Stimulated activated naive CD4-positive, alpha-beta T cell (primary cell): ENCODE data around the gene COQ5.

Experiments
- DNase-seq, 6 experiments: peaks; one replicate each; lab custom pipeline; 2025; lab: John Stamatoyannopoulos, UW

COQ5 gene

DNA sequence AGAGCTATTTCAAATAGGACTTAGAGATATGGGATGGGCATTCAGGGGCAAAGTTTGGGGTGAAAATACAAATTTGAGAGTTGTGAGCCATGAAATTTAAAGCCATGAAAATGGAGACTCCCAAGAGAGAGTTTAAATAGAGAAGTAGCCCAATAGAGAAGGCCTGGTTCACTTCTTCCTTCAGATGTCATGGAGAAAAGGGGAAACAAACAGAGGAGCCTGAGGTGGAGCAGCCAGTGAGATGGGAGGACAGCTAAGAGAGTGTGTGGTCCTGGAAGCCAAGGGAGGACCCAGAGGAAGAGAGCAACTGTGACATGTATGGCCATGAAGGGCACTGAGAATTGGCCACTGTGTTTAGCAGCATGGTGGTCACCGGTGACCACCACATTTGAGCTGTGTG is 45.3 kb downstream of the COQ5 start:
- no peak for DNase-seq

DNA sequence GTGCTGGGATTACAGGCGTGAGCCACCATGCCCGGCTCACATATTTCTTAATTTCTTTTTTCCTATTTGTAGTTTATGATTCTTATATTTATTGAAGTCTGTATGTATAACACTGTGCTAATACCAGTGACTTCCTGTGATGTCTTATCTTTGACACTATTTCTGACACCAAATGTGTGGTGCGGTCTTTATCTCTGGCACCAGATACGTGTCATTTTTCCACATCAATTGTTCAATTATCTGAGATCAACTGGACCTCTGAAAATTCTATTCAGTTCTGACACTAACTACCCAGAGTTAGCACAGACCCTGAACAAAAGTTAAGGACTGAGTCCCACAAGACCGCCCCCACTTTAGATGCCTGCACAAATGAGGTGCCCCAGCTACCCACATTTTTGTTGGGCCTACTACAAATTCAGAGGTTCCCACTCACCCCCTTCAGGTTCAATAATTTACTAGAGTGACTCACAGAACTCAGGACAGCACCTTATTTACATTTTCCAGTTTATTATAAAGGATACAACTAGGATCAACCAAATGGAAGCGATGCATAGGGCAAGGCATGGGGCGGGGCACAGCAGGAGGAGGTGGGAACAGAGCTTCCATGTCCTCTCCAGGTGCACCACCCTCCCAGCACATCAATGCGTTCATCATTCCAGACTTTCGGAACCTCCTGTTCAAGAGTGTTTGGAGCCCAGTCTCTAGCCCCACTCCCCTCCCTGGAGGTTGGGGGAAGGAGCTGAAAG is 47.8 kb downstream of the COQ5 start:
- DNase-seq, result no peak

DNA sequence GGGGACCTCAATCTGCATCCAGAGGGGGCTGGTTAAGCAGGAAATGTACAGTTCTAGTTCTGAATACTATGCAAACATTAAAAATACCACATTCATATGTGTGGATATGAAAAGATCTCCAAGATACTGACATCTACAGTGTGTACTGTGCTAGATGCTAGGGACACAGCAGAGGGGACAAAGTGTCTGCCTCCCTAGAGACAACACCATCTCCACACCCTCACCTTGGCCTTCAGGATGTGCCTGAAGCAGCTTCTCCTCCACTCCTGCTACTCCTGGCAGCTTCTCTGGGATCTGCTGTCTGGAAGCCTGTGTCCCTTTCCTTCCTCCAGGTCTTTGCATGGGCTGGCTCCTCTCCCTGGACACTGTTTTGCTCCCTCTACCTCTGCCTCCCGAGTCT is 48.7 kb downstream of the COQ5 start:
- DNase-seq, result no peak

DNA sequence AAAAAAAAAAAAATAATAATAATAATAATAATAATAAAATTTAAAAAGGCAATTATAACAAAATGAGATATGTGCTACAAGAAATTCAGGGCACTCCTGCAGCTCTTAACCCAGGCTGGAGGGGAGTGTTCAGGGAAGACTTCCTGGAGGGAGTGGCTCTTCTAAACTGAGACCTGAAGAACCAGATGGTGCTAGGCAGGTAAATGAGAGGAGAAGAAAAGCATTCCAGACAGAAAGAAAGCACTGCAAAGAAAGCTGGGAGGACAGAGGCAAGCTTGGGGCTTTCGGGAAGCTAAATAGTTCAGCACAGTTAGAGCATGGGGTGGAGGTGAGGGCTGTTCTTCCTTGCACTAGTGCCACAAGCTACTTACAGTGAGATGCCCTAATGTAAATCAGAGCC is 49.5 kb downstream of the COQ5 start:
- no peak for DNase-seq

DNA sequence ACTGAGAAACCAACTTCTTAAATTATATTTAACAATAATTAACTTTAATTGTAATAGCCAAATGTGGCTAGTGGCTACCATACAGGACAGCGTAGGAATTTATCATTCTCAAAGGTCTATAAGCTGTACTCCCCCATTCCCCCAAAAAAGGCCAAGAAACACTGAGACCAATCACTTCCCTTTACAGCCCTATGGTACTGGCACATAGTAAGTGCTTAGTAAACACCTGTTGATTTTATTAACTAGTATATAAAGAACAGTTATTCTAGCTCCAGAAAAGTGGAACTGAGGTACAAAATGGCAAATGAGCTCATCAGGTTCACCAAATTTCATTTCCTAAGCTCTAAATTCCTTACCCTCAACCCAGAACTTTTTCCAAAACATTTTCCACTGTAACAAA is 53.3 kb downstream of the COQ5 start:
- DNase-seq, result no peak

DNA sequence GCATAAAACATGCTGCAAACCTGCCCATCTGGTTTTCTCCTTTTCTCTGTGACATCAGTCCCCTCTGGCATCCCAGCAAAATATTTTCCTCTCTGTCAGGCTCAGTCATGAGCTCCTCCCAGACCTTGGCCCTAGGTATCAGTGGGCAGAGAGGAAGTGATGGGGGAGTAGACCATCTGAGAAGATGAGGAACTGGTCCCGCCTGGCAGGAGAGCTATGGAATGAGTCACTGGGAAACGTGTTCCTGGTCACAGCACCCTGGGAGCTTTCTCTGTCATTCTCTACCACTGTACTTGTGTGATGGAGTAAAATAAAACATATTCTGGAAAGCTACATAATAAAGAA is 54.4 kb downstream of the COQ5 start:
- no peak for DNase-seq

DNA sequence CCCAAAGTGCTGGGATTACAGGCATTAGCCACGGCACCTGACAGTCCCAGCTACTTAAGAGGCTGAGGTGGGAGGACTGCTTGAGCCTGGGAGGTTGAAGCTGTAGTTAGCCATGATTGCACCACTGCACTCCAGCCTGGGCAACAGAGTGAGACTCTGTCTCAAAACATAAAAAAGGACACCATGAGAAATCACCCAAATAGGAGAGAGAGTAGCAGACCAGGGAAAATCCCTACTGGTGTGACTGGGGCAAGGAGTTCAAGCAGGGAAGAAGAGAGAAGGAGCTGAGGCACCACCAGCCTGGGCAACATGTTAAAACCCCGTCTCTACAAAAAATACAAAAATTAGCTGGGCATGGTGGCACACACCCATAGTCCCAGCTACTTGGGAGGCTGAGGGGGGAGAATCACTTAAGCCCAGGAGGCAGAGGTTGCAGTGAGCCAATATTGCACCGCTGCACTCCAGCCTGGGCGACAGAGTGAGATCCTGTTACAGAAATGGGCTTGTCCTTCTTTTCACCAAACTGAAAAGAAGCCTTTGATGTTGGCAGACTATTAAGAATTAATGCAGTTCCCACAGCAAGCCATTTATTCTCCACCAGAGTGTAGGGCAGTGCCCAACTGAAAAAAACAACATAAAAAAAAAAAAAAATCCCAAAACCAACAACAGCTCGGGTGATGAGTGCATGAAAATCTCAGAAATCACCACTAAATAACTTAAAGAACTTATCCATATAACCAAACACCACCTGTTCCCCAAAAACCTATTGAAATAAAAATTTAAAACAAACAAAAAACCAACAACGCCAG is 54.9 kb downstream of the COQ5 start:
- DNase-seq, result no peak

DNA sequence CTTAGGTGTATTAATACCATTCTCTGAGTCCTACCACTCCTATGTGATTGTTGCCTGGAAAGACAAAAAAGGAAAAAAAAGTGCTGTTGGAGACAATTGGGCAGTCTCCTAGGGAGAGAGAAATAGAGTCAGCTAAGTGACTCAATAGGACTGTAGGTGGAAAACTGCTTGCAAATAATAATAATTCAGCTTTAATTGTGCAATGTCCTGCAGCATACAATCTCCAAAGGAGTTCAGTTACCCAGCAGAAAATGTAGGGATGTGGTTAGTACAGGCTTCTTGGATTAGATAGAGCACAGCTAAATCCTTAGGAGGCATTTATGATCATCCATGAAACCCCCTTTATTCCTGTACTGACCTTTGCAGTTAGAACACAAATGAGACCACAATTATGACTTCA is 56.4 kb downstream of the COQ5 start:
- no peak for DNase-seq

DNA sequence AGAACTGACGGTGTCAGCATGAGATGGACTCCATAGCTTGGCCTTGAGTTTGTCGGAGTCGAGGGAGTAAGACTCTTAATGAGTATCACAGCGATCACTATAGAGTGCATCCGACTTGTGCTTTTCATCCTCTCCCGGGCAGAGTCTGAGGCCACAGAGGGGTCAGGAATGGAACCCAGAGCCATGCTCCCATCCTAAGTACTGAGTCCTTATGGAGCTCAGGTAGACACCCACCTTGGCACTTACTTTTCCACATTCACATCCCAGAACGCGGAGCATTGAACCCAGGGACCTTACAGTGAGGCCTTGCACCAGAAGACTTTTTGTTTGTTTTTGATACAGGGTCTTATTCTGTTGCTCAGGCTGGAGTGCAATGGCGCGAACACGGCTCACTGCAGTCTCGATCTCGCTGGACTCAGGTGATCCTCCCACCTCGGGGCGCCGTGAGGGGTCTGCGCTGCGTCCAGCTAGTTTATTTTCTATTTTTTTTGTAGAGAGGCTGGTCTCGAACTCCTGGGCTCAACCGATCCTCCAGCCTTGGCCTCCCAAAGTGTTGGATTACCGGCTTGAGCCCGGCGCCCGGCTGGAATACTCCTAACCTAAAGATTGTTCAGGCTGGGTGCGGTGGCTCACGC is 58.7 kb downstream of the COQ5 start:
- DNase-seq, result peak in 1 of 6 experiments; percentile 27

DNA sequence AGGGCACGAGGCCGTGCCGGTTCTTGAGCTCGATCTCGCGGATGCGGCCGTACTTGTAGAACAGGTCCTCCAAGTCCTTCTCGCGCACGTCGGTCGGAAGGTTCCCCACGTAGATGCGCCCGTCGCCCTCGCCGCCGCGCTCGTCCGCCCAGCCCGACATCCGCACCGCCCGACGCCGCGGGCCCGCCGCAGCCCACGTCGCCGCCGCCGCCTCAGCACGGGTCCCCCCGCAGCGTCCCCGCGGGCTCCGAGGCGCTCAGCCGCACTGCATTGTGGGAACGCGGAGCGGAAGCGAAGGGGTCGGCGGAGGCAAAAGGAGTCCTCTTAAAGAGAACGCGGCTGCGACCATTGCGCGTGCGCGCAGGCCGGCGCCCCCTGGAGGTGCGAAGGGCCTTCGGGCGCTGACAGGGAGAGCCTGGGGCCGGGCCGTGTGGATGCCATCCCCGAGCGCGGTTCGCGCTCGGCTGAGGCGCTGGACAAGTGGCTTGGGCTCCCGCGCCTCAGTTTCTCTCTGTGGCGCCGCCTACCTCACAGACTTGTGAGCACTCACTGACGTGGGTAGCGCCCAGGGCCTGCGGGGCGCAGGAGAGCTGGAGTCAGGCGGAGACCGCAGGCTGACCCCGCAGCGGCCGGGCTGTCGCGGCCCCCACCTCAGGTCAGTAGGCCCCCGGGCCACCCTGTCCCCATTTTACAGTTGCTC is 59.4 kb downstream of the COQ5 start, which contains the start of gene SRSF9:
Gene SRSF9 (minus strand): TSS at position 299 of the 700 bp plus-strand sequence. CDS start 139 bp downstream, at position 160.
- peak; percentile 94 to 97 (median 95) for DNase-seq

DNA sequence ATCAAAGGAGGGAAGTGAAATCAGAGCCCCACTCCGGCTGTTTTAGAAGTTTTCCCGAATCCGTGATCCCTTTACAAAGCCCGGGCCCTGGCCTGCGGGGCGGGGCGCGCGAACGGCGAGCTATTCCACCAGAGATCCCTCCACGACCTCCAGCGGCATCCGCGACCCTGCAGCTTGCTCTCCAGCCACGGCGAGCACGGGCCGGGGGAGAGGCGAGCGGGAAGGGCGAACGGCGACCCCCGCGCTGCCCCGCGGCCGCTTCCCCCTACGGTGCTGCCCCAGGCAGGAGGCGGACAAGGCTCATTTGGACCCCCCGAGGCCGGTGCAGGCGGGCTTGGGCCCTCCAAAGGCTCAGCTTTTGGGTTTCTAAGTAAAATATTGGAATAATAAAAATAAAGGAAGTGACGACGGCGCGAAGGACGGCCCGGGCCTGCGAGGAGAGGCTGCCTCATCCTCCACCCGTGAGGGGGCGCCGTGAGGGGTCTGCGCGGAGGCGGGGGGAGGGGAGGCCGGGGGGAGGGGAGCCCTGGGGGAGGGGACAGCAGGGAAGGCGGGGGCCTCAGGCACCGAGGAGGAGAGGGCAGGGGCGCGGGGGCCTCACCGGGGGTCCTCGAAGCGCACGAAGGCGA is 60.0 kb downstream of the COQ5 start:
- DNase-seq, result peak in 3 of 6 experiments; percentile 10 to 58 (median 53)

DNA sequence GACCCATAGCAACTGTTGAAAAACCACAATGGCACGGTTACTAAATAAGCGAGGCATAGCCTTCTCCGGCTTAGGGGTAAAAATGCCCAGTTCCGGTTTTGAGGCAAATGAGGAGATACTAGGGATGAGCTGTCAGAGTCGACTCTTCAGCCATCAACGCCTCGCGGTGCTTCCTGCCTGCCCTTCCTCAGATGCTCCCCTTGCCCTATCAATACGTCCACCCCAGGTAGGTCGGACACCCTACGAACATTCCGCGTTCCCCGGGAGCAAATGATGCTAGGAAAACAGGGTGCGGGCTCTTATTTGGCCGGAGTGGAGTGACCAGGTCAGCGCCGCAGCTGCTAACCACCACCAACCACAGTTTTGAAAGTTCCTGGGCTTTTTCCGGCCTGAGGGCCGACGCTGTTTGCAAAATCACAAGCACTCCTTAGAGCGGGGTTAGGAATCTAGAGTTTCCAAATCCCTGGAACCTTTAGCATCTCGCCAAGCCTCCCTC is 60.6 kb downstream of the COQ5 start:
- peak in 1 of 6 experiments; percentile 4 for DNase-seq

DNA sequence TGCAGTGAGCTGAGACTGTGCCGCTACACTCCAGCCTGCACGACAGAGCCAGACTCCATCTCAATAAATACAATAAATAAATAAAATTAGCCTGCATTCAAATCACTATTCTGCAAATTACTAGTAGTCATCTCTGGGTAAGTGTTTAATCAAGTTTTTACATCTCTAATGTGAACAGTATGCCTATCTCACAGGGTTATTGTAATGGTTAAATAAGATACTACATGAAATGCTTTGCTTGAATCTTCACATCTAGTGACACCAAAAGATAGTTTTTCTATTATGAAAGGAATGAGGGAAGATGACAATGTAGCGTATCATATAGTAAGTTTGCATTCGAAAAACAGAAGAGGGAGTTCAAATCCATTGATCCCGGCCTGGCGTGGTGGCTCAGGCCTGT is 61.5 kb downstream of the COQ5 start:
- DNase-seq, result no peak

DNA sequence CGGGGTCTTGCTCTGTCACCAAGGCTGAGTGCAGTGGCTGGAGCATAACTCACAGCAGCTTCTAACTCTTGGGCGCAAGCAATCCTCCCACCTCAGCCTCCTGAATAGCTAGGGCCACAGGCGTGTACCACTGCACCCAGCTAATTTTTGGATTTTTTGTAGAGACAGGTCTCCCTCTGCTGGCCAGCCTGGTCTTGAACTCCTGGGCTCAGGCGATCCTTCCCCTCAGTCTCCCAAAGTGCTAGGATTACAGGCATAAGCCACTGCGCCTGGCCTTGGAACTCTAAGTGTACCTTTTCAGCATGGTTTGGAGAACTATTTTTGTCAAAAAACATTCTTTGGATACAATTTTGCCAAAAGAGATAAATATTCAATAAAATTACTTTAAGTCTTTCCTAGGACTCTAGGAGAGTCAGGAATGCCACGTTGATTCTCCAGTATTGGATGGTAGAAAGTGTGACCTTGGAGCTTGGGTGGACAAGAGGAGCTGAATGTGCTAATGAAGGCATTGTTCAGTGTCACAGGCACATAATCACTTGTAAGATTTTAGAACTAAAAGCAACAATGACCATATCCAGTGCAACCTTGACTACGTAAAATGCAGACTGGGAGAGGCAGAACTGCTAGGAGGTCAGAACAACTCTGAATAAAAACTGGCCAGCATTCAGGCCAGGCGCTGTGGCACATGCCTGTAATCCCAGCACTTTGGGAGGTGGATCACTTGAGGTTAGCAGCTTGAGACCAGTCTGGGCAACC is 62.2 kb downstream of the COQ5 start:
- peak in 5 of 6 experiments; percentile 14 to 47 (median 28) for DNase-seq

DNA sequence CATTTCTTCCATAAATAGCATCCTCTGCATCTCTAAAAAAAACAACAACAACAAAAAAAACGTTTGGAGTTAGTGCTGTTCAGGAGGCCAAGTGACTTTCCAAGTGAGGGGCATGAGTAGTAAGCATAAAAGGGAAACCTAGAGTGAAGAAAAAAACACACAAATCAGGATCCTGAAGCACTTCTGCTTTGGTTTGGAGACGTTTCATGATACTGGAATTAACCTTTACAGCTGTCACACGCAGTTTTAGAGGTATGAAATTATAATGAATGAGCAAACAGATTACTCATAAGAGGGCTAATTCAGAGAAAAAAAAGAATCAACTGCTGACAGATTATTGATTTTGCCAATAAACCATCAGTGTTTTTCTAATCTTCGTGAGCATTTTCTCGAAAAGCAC is 63.2 kb downstream of the COQ5 start:
- DNase-seq, result no peak

DNA sequence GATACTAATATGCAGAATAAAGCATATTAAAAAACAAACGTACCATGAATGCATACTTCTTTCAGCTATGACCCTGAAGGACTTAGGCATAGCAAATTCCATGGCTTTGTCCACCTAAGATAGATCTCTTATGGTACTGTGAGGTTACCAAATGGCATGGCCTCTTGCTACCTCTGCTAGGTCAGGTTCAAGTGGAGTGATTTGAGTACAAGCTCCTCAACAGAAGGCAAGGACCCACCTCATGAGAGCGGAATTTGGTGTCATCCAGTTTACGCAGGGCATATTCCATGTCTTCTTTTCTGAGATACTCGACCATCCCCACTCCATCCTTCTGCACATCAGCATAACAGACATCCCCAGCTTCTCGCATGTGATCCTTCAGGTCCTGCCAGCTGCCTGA is 65.2 kb downstream of the COQ5 start:
- no peak for DNase-seq

DNA sequence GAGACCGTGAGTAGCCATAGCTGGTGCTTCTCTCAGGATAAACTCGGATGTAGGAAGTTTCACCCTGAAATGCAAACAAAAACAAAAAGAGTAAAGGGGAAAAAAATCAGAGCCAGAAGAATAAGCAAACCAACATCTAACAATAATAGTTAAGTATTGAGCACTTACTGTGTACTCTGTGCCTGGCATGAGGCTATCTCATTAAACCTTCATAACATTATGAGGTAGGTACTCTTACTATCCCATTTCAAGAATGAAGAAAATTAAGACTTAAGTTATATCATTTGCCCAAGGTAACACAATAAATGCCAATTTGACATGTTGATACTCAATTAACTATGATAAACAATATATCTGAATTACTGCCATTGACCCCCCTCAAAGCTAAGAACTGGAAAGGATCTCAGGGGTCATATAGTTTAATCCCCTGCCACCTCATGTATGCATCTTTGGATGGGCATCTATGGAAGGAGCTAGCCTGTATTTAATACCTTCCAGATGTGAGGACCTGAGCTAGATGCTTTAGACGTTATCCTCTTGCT is 66.8 kb downstream of the COQ5 start:
- DNase-seq, result no peak

DNA sequence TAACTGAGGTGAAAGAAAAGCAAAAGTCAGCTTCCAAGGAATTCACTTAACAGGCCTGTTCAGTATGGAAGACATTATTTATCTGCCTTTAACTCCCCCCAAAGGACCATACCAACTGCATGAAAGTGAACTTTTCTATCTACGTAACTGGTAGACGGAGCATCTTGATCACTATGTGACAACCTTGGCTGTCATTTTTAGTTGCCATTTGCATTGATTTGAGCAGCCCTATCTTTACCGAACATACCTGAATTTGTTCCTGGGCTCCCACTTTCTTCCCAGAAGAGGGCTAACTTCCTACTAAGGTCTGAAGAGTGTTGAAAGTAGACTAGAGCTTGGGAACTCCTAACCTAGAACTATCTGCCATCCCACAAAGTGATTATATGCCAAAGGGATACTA is 68.8 kb downstream of the COQ5 start:
- no peak for DNase-seq

DNA sequence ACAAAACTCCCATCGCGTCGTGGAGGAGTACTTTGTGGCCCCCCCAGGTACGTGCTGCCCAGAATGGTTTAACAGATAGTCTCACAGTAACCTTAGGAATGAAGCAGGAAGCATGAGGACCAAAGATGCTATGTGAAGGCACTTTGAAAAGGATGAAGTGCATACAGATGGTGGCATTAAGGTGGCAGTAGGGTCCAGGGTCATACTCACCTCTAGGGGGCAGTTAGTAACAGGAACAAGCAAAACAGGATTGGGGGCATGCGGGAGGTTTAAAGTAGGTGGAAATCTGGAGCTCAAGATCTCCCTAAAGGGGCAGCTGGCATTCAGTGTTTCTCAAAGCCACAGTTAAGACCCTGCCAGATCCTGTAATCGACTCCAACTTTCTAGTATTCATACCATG is 71.8 kb downstream of the COQ5 start:
- no peak for DNase-seq

DNA sequence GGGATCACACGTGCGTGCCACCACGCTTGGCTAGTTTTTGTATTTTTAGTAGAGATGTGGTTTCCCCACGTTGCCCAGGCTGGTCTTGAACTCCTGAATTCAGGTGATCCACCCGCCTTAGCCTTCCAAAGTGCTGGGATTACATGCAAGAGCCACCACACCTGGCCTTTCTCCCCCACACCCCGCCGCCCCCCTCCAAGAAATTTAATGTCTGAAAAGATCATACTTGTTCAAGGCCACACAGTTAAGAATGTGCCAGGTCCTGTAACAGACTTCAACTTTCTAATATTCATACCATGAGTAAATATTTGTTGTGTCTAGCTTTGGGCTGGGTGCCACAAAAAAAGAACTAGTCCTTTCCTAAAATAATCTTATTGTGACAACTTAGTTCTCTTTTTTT is 73.7 kb downstream of the COQ5 start:
- DNase-seq, result no peak

DNA sequence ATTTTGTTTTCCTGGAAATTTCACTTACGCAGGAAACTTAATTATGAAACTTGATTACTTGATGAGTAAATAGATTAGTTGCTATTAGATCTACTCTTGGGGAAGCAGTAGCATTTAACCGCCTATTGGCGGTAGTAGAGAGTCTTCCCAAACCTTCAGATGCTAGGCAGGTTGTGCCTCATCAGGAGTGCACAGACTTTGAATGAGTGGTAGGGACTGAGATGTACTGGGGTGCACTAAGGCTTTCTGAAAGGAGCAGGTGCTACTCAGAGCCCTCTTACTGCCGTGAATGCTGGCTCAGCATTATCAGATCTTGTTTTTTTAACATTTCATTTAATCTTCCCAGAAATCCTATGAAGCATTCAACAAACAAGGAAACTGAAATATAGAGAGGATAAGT is 75.0 kb downstream of the COQ5 start:
- peak in 2 of 6 experiments; percentile 26 to 27 for DNase-seq
